H1 (cell line): ENCODE data around the gene SHCBP1L. TPM values are rescaled to one million over a fixed set of nuclear protein-coding genes. Genes with fewer than 3 reads are reported as not detected.

Experiments used
- CTCF ChIA-PET: fragments of 300-600 bp; sonication (Branson Sonifier 250); formaldehyde crosslinking; loops from one replicate; lab custom pipeline; 2021; ENCODE audit not compliant: partially characterized antibody; lab: Charles Lee
- POLR2A ChIA-PET: fragments of 300-600 bp; sonication (Branson Sonifier 250); formaldehyde crosslinking; loops from one replicate; lab custom pipeline; 2021; ENCODE audit warnings: inconsistent platforms; ENCODE audit not compliant: partially characterized antibody; lab: Charles Lee
- DNase-seq, 2 experiments: peaks; one replicate each; pipeline versions ENCODE4 v3.0.0 to v3.0.0-alpha.2; 2010 to 2022; ENCODE audit warnings: low spot score in 2 of 2, low read depth in 1 of 2, mixed read lengths in 1 of 2
- FAIRE-seq: peaks from 2 replicates; lab custom pipeline; 2011; peaks lifted over from hg19 to GRCh38; lab: Jason Lieb, UNC
- H2AFZ ChIP-seq: 2 replicates; pipeline ENCODE4 v1.8.1; 2012; ENCODE audit warnings: low read length, inconsistent platforms
- H2AK5ac ChIP-seq: 2 replicates; pipeline ENCODE4 v1.6.1; 2013; ENCODE audit warnings: low read depth, low read length
- H2BK120ac ChIP-seq: replicated peaks from 2 replicates; pipeline ENCODE3; 2013; ENCODE audit warnings: low read depth, low read length, inconsistent platforms
- H2BK12ac ChIP-seq: 2 replicates; pipeline ENCODE4 v1.6.1; 2013; ENCODE audit warnings: low read depth, low read length
- H2BK15ac ChIP-seq: 2 replicates; pipeline ENCODE4 v1.6.1; 2013; ENCODE audit warnings: low read length
- H2BK20ac ChIP-seq: 2 replicates; pipeline ENCODE4 v1.6.1; 2013; ENCODE audit warnings: low read length
- H2BK5ac ChIP-seq: 2 replicates; pipeline ENCODE4 v1.6.1; 2013; ENCODE audit warnings: low read depth, low read length
- H3K14ac ChIP-seq: 2 replicates; pipeline ENCODE4 v1.6.1; 2013; ENCODE audit warnings: inconsistent platforms; ENCODE audit not compliant: insufficient read length
- H3K18ac ChIP-seq: 2 replicates; pipeline ENCODE4 v1.6.1; 2013; ENCODE audit warnings: low read length; ENCODE audit errors: extremely low read depth
- H3K23ac ChIP-seq: 2 replicates; pipeline ENCODE4 v1.6.1; 2013; ENCODE audit warnings: inconsistent platforms; ENCODE audit not compliant: insufficient read length
- H3K23me2 ChIP-seq: 2 replicates; pipeline ENCODE4 v1.6.1; 2013; ENCODE audit warnings: low read depth, low read length
- H3K27ac ChIP-seq: 2 replicates; pipeline ENCODE4 v1.6.1; 2011; ENCODE audit warnings: low read depth, low read length, inconsistent platforms
- H3K27me3 ChIP-seq, 4 experiments: replicated peaks in 1 of 4; 1 replicate in 1 of 4; 2 replicates in 3 of 4; pipeline versions ENCODE4 v1.6.1 to v1.8.1; 2011 to 2013; ENCODE audit warnings: low read length in 3 of 4, mild to moderate bottlenecking in 3 of 4, inconsistent platforms in 2 of 4, mixed read lengths in 2 of 4, moderate library complexity in 1 of 4; ENCODE audit not compliant: control insufficient read depth in 3 of 4, insufficient read depth in 3 of 4; ENCODE audit errors: extremely low read depth in 1 of 4
- H3K36me3 ChIP-seq, 4 experiments: 2 replicates each; pipeline versions ENCODE4 v1.6.1 to v1.8.1; 2011 to 2013; ENCODE audit warnings: mild to moderate bottlenecking in 4 of 4, low read length in 3 of 4, moderate library complexity in 2 of 4, control low read depth in 1 of 4, inconsistent platforms in 1 of 4; ENCODE audit not compliant: insufficient read depth in 4 of 4, control insufficient read depth in 2 of 4
- H3K4ac ChIP-seq: replicated peaks from 2 replicates; pipeline ENCODE3; 2013; ENCODE audit warnings: low read length, low read depth, mixed read lengths, inconsistent platforms; ENCODE audit not compliant: insufficient read length
- H3K4me1 ChIP-seq, 4 experiments: replicated peaks in 1 of 4; 1 replicate in 1 of 4; 2 replicates in 3 of 4; pipeline versions ENCODE4 v1.6.1 to v1.8.1; 2011 to 2013; ENCODE audit warnings: low read length in 3 of 4, inconsistent platforms in 2 of 4, mixed read lengths in 1 of 4; ENCODE audit not compliant: insufficient read depth in 4 of 4, control insufficient read depth in 3 of 4
- H3K4me2 ChIP-seq, 2 experiments: 2 replicates each; pipeline versions ENCODE4 v1.6.1 to v1.8.1; 2011 to 2013; ENCODE audit warnings: low read depth in 2 of 2, low read length in 2 of 2, control low read depth in 1 of 2, inconsistent platforms in 1 of 2, mild to moderate bottlenecking in 1 of 2; ENCODE audit not compliant: insufficient read depth in 1 of 2
- H3K4me3 ChIP-seq, 4 experiments: fragments of 200-600, 300-600 bp in 1 of 4; sonication (generic), shearing (Covaris generic), sonication (Bioruptor Twin) in 1 of 4; 2 replicates each; pipeline versions ENCODE4 v1.5.1 to v1.8.1; 2011 to 2016; ENCODE audit warnings: low read length in 4 of 4, low read depth in 3 of 4, control low read depth in 2 of 4, inconsistent platforms in 2 of 4, mild to moderate bottlenecking in 2 of 4, mixed read lengths in 1 of 4, moderate library complexity in 1 of 4; ENCODE audit not compliant: insufficient read depth in 2 of 4; ENCODE audit errors: extremely low read depth in 1 of 4
- H3K56ac ChIP-seq: replicated peaks from 2 replicates; pipeline ENCODE3; 2013; ENCODE audit warnings: low read depth, mild to moderate bottlenecking, mixed read lengths, low read length, inconsistent platforms; ENCODE audit not compliant: insufficient read length
- H3K79me1 ChIP-seq: 2 replicates; pipeline ENCODE4 v1.6.1; 2013; ENCODE audit warnings: low read depth, low read length, control low read depth
- H3K79me2 ChIP-seq, 2 experiments: 2 replicates each; pipeline versions ENCODE4 v1.6.1 to v1.8.1; 2012 to 2013; ENCODE audit warnings: low read length in 2 of 2, mild to moderate bottlenecking in 2 of 2, inconsistent platforms in 1 of 2; ENCODE audit not compliant: insufficient read depth in 2 of 2, control insufficient read depth in 1 of 2
- H3K9ac ChIP-seq, 4 experiments: replicated peaks in 1 of 4; 1 replicate in 1 of 4; 2 replicates in 3 of 4; pipeline versions ENCODE4 v1.6.1 to v1.8.1; 2011 to 2013; ENCODE audit warnings: low read depth in 3 of 4, low read length in 3 of 4, control low read depth in 2 of 4, mild to moderate bottlenecking in 2 of 4, moderate library complexity in 2 of 4, inconsistent platforms in 1 of 4; ENCODE audit errors: extremely low read depth in 1 of 4
- H3K9me3 ChIP-seq, 2 experiments: 2 replicates each; pipeline versions ENCODE4 v1.6.1 to v1.8.1; 2012 to 2013; ENCODE audit warnings: mild to moderate bottlenecking in 2 of 2, moderate library complexity in 2 of 2, control low read depth in 1 of 2, inconsistent platforms in 1 of 2, low read depth in 1 of 2, low read length in 1 of 2, mixed read lengths in 1 of 2; ENCODE audit not compliant: insufficient read depth in 2 of 2
- H4K20me1 ChIP-seq, 2 experiments: replicated peaks in 1 of 2; 2 replicates each; pipeline versions ENCODE3 to v1.8.1; 2011 to 2013; ENCODE audit warnings: inconsistent platforms in 2 of 2, low read length in 2 of 2, mild to moderate bottlenecking in 1 of 2; ENCODE audit not compliant: insufficient read depth in 2 of 2, control insufficient read depth in 1 of 2
- H4K5ac ChIP-seq: 2 replicates; pipeline ENCODE4 v1.6.1; 2013; ENCODE audit warnings: low read length, low read depth, mixed read lengths, inconsistent platforms; ENCODE audit not compliant: insufficient read length
- H4K8ac ChIP-seq: 2 replicates; pipeline ENCODE4 v1.8.0; 2013; ENCODE audit warnings: mild to moderate bottlenecking, moderate library complexity, low read length, inconsistent platforms; ENCODE audit not compliant: insufficient read depth; ENCODE audit errors: extremely low read depth
- H4K91ac ChIP-seq: replicated peaks from 2 replicates; pipeline ENCODE3; 2013; ENCODE audit warnings: low read length, mixed read lengths, inconsistent platforms; ENCODE audit not compliant: insufficient read length
- CBX5 ChIP-seq: fragments of 300-800, 300-1000 bp; sonication (generic); IDR thresholded peaks from 2 replicates; pipeline ENCODE4 v1.7.1; 2016; ENCODE audit warnings: antibody characterized with exemption, low read length, low read depth
- RBBP5 ChIP-seq: IDR thresholded peaks from 2 replicates; pipeline ENCODE4 v1.7.1; 2012; ENCODE audit warnings: low read depth, mild to moderate bottlenecking, inconsistent platforms, low read length, moderate library complexity, borderline replicate concordance
- RNF2 ChIP-seq: fragments of 200-900, 300-1000 bp; sonication (generic); IDR thresholded peaks from 2 replicates; pipeline ENCODE4 v1.7.1; 2016; ENCODE audit warnings: borderline replicate concordance, low read depth, mild to moderate bottlenecking, antibody characterized with exemption, low read length; ENCODE audit not compliant: poor library complexity, severe bottlenecking; ENCODE audit errors: missing control alignments
- TBP ChIP-seq: IDR thresholded peaks from 2 replicates; pipeline ENCODE4 v1.6.1; 2011; ENCODE audit warnings: low read depth, low read length, improper control_type of control experiment
- WGBS, 2 experiments: shearing (Covaris generic) in 1 of 2; methylation state at CpG; one replicate each; pipeline versions ENCODE4 v1.1.6 to v1.1.7; 2013 to 2015; ENCODE audit warnings: low lambda C conversion rate in 2 of 2, mixed read lengths in 2 of 2, inconsistent platforms in 1 of 2, low coverage in 1 of 2, missing lambda C conversion rate in 1 of 2; ENCODE audit not compliant: insufficient replicate concordance in 2 of 2, insufficient coverage in 1 of 2, insufficient read length in 1 of 2; ENCODE audit errors: extremely low coverage in 1 of 2, missing lambda C conversion rate in 1 of 2; 5-methylcytosine and 5-hydroxymethylcytosine counted together
- polyA plus RNA-seq, 7 experiments: library from polyadenylated mRNA; depleted of rRNA in 3 of 7; stranded (reverse) in 5 of 7; unstranded in 2 of 7; fragments of >200 nt in 5 of 7; fragments of 200-250 nt in 2 of 7; gene quantifications; 1 replicate in 5 of 7; 2 replicates in 1 of 7; 4 replicates in 1 of 7; pipeline versions ENCODE4 v1.2.1 to v1.2.3, GENCODE V29; 2011 to 2013; ENCODE audit warnings: missing spikeins in 2 of 7, mixed read lengths in 2 of 7
- total RNA-seq: library from RNA; stranded (reverse); fragmentation: NEBNext Ultra II Directional; extraction: Animal tissue kit (Norgen Biotek cat#: 25700); gene quantifications from 2 replicates; pipeline ENCODE4 v1.2.1, GENCODE V29; 2021

Gene SHCBP1L
- total and polyA plus RNA-seq, 2 of the 8 experiments (the other 6 are each of a cell fraction or from before 2014, with no cell fraction given) = not detected

DNA sequence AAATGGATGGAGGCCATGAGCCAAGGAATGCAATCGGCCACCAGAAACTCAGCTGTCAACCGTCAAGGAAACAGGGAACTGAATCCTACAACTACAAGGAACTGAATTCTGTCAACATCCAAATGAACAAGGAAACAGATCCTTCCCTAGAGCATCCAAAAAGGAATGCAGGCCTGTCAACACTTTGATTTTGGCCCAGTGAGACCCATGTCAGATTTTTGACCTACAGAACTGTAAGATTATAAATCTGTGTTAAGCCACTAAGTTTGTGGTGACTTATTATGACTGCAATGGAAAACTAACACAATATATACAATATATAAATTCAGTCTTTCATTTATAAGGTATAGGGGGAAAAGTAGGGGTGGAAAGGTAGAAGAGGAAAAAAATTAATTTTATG, 55.3 kb downstream of the SHCBP1L start:
- no peak overlapping the region for H3K14ac ChIP-seq
- no peaks in the 10 kb centered on the region for H3K79me2 ChIP-seq
- no peaks in the 10 kb centered on the region for H3K27me3 ChIP-seq
- TF ChIP-seq RNF2 (no peak), RBBP5 (no peak), CBX5 (no peak), TBP (no peak)
- DNase-seq (no peak), FAIRE-seq (no peak)
- H4K8ac ChIP-seq = no peak overlapping the region
- no peak overlapping the region for H2BK5ac ChIP-seq
- no peak overlapping the region for H2BK12ac ChIP-seq
- no peak overlapping the region for H2BK15ac ChIP-seq
- no peak overlapping the region for H3K23ac ChIP-seq
- H3K4me3 ChIP-seq = no peak overlapping the region
- H3K27ac ChIP-seq = no peak overlapping the region
- H3K36me3 ChIP-seq = no peaks in the 10 kb centered on the region
- no peak overlapping the region for H2AK5ac ChIP-seq
- H3K79me1 ChIP-seq = no peaks in the 10 kb centered on the region
- no peak overlapping the region for H2BK20ac ChIP-seq
- H3K4ac ChIP-seq = no peak overlapping the region
- no peaks in the 10 kb centered on the region for H4K20me1 ChIP-seq
- CTCF ChIA-PET = no interaction called here
- no peaks in the 10 kb centered on the region; a peak in 1 of 4 replicates for H3K9me3 ChIP-seq
- H3K18ac ChIP-seq = no peak overlapping the region
- no peak overlapping the region for H4K5ac ChIP-seq
- POLR2A ChIA-PET = interaction anchor here (0.9 kb wide), 1 partner anchor 506 kb away, joined by 3 read pairs; the partner anchor contains the start of gene GLUL
- no peak overlapping the region for H3K4me2 ChIP-seq
- peak overlapping the region; percentile 77; the same call in 1 of the 2 replicates for H2AFZ ChIP-seq
- WGBS, 2 experiments = 91% methylated on average over 2 of the region's 2 CpGs; no CpG with 5 or more reads in 1 of the 2 experiments
- no peaks in the 10 kb centered on the region for H3K23me2 ChIP-seq
- H3K9ac ChIP-seq = no peak overlapping the region
- no peaks in the 10 kb centered on the region for H3K4me1 ChIP-seq
- H2BK120ac ChIP-seq = no peak overlapping the region
- H3K56ac ChIP-seq = no peak overlapping the region
- H4K91ac ChIP-seq = no peak overlapping the region
